ENCODE results near the gene HOMER2. TPM values are rescaled to one million over a fixed set of nuclear protein-coding genes. Genes with fewer than 3 reads are reported as not detected.

The HOMER2 gene
- total RNA-seq, 2 donors from 2014 or later, result 234 to 445 TPM

DNA sequence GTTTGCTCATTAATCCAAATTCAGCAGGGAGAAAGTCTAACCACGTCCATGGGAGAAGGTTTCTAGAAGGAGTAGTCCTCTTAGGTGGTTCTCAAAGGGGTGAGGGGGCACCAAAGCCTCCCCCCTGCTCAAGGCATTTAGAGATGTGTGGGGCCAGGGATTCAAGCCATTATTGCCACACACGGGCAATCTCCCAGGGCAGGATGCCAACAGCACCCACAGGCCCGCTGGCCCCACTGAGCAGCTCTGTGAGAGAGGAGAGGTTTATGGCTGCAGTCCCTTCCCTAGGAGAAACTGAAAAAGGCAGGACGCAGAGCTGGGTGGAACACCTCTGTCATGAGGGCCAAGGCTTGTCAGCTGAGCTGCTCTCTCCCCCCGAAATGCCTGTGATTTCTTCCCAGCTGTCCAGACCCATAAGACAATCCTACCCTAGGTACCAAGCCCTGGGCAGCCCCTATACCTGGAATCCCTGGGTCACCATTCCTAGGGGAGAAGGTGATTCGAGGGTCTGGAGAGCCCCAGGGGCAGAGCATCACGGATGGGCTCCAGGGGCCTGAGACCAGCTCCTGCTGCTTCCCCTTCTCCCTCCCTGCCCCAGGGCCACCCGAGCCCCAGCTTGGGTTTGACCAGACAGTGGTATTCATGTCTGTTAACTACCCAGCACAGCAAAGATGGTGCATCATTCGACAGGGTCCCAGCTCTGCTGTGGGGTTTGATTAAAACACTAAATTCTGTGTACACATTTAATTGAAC is 104.1 kb downstream of the HOMER2 start:
- 80% methylated on average over 9 of the region's 9 CpGs for WGBS
- intact Hi-C loops (cut with DNase I), result loop anchor here (2.0 kb wide), 1 partner anchor 152 kb away; no protein-coding TSS in a partner anchor
- Histone ChIP-seq H3K4me1 (replicated peaks) (peaks cover 14% of the 10 kb centered on the region), H3K9me3 (no peaks in the 10 kb centered on the region), H3K27me3 (replicated peaks; ENCODE audit: insufficient read depth) (no peaks in the 10 kb centered on the region), H3K4me3 (no peak overlapping the region), H3K27ac (peak overlapping the region; percentile 79 to 88), H3K36me3 (no peaks in the 10 kb centered on the region)
- TF ChIP-seq POLR2A (IDR thresholded peaks at IDR 0.05) (no peak), POLR2AphosphoS5 (IDR thresholded peaks at IDR 0.05) (no peak)
- TF ChIP-seq, protein P1, sequence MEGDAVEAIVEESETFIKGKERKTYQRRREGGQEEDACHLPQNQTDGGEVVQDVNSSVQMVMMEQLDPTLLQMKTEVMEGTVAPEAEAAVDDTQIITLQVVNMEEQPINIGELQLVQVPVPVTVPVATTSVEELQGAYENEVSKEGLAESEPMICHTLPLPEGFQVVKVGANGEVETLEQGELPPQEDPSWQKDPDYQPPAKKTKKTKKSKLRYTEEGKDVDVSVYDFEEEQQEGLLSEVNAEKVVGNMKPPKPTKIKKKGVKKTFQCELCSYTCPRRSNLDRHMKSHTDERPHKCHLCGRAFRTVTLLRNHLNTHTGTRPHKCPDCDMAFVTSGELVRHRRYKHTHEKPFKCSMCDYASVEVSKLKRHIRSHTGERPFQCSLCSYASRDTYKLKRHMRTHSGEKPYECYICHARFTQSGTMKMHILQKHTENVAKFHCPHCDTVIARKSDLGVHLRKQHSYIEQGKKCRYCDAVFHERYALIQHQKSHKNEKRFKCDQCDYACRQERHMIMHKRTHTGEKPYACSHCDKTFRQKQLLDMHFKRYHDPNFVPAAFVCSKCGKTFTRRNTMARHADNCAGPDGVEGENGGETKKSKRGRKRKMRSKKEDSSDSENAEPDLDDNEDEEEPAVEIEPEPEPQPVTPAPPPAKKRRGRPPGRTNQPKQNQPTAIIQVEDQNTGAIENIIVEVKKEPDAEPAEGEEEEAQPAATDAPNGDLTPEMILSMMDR (IDR thresholded peaks at IDR 0.05), result no peak
- DNase-seq (ENCODE audit: low spot score), result no peak

DNA sequence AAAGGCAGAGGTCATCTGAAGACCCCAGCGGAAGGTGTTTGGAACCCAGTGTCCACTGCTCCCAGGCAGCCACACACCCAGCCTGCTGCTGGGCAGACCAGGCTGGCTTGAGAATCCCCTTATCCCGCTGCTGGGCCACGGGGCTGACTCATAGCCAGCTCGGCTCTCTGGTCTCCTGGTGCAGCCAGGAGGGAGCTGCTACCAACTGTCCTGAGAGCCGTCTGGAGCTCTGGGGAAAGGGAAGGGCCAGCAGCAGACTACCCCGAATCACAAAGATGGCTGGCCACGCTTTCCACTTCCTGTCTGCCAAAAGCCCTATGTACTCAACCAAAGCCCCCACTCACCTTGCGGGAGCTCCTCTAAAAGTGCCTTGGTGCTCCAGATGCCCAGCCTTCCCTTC is 104.8 kb downstream of the HOMER2 start:
- intact Hi-C loops (cut with DNase I), result loop anchor here (2.0 kb wide), 1 partner anchor 153 kb away; no protein-coding TSS in a partner anchor
- H3K4me3 ChIP-seq, result no peak overlapping the region
- no peaks in the 10 kb centered on the region for H3K9me3 ChIP-seq
- 77% methylated on average over 8 of the region's 8 CpGs for WGBS
- no peak for TF ChIP-seq POLR2A (IDR thresholded peaks at IDR 0.05)
- no peak for DNase-seq (ENCODE audit: low spot score)
- no peaks in the 10 kb centered on the region for H3K27me3 ChIP-seq (replicated peaks; ENCODE audit: insufficient read depth)
- peak overlapping the region; percentile 79 to 88 for H3K27ac ChIP-seq
- H3K4me1 ChIP-seq (replicated peaks), result peaks cover 14% of the 10 kb centered on the region
- H3K36me3 ChIP-seq, result no peaks in the 10 kb centered on the region

DNA sequence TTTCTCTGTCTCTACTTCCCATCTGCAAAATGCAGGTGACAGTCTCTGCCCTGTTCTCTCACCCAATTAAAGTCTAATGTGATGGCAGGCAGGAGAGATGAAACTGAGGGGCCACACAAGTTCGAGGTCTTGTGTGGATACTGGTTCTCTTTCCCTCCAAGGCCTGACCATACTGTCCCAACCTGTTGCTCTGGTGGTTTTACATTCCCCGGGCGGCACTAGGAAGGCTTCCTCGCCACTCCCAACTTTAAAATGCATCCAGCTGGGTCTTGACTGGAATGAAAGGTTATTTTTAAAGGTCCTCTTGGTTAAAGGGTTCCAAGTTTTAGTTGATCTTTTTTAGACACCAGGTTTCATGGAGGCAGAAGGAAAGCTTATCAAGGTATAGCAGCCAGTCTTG is 105.9 kb downstream of the HOMER2 start:
- no peak for DNase-seq (ENCODE audit: low spot score)
- Histone ChIP-seq H3K9me3 (no peaks in the 10 kb centered on the region), H3K4me3 (no peak overlapping the region), H3K36me3 (no peaks in the 10 kb centered on the region), H3K27me3 (replicated peaks; ENCODE audit: insufficient read depth) (no peaks in the 10 kb centered on the region), H3K4me1 (replicated peaks) (peaks cover 14% of the 10 kb centered on the region), H3K27ac (peak overlapping the region in 1 of 2 donors; percentile 88)
- intact Hi-C loops (cut with DNase I), result no loop called here
- WGBS, result 66% methylated on average over 4 of the region's 4 CpGs
- TF ChIP-seq, protein P1 (IDR thresholded peaks at IDR 0.05), result no peak
- no peak for TF ChIP-seq POLR2A (IDR thresholded peaks at IDR 0.05)
- no peak for TF ChIP-seq POLR2AphosphoS5 (IDR thresholded peaks at IDR 0.05)

DNA sequence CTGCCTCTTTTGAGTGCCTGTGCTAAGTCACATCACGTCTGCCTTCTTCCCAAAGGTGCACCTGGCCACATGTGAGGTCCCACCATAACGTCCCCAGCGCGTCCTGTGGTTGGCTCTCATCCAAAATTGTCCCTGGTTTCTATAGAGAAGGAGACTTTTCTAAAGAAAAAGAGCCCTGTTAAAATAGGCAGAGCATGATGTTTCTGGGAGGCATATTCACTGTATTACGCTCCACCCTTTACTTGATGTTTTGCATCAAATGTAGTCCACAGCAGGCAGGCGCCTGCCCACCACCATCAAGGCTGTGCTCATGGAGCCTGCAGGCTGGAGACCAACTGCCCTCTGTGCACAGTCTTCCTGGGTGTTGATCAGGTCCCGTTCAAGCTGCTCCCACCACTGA is 106.8 kb downstream of the HOMER2 start:
- Histone ChIP-seq H3K27me3 (replicated peaks; ENCODE audit: insufficient read depth) (no peaks in the 10 kb centered on the region), H3K4me3 (no peak overlapping the region), H3K27ac (peak overlapping the region in 1 of 2 donors; percentile 88), H3K36me3 (no peaks in the 10 kb centered on the region), H3K9me3 (no peaks in the 10 kb centered on the region), H3K4me1 (replicated peaks) (peaks cover 14% of the 10 kb centered on the region)
- 68% methylated on average over 7 of the region's 7 CpGs for WGBS
- DNase-seq (ENCODE audit: low spot score), result no peak
- TF ChIP-seq, protein P1 (IDR thresholded peaks at IDR 0.05), result no peak
- TF ChIP-seq POLR2A (IDR thresholded peaks at IDR 0.05) (no peak), POLR2AphosphoS5 (IDR thresholded peaks at IDR 0.05) (no peak)
- intact Hi-C loops (cut with DNase I), result no loop called here

DNA sequence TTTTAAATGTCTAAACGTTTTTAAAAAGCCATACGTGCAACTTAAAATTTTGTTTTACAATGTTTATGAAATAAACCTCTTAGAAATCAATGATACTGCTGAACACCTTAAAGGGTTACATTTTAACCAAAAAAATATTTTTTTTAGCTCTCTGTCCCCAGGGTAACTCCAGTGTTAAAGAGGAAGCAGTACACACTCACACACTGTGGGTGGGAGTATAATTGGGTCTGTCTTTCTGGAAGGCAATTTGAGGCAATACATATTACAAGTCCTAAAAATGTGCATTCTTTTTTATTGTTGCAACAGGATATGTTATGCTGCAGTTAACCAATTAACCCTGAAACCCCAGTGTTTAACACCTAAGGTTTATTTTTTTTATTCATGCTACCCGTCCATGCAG is 109.0 kb downstream of the HOMER2 start:
- no peaks in the 10 kb centered on the region for H3K27me3 ChIP-seq (replicated peaks; ENCODE audit: insufficient read depth)
- 91% methylated on average over 3 of the region's 3 CpGs for WGBS
- H3K4me1 ChIP-seq (replicated peaks), result peaks cover 5% of the 10 kb centered on the region
- no peak for DNase-seq (ENCODE audit: low spot score)
- H3K27ac ChIP-seq, result no peak overlapping the region
- H3K36me3 ChIP-seq, result no peaks in the 10 kb centered on the region
- intact Hi-C loops (cut with DNase I), result no loop called here
- H3K9me3 ChIP-seq, result no peaks in the 10 kb centered on the region
- no peak overlapping the region for H3K4me3 ChIP-seq
- TF ChIP-seq, protein P1 (IDR thresholded peaks at IDR 0.05), result no peak
- no peak for TF ChIP-seq POLR2AphosphoS5 (IDR thresholded peaks at IDR 0.05)
- TF ChIP-seq POLR2A (IDR thresholded peaks at IDR 0.05), result no peak

Measured in prostate gland (tissue), 2 donors.